ENCODE measurements around the gene CNN1. TPM values are rescaled to one million over a fixed set of nuclear protein-coding genes. Genes with fewer than 3 reads are reported as not detected.
"Not testable (repeated sequence)": the region's sequence is repeated elsewhere in the genome, so short reads cannot be mapped to it uniquely, and the experiment has no call there.

CNN1 gene
- total and polyA plus RNA-seq, 5 experiments from 2014 or later = not detected

GRCh38 chr19:11597202-11598102 lies 58.8 kb downstream of the CNN1 start, which contains the start of gene ZNF627:
Gene ZNF627 (plus strand): TSS chr19:11597483. CDS start chr19:11597628, 145 bp downstream.
- DNase-seq (peak; percentile 90 to 99 (median 98)), ATAC-seq (peak; percentile 96 to 98)
- peaks cover 0 to under 1% (median 0%) of the 10 kb centered on the region in 9 donors for H3K9me3 Mint-ChIP-seq
- POLR2A ChIA-PET = interaction anchor here (0.6 to 1.5 kb wide), 13 partner anchors 11 to 1194 kb away, joined by 3 to 15 read pairs (median 3); partner anchors contain the start of genes ECSIT, ELOF1, SWSAP1 and ZNF441
- H3K27me3 Mint-ChIP-seq = no peaks in the 10 kb centered on the region
- H3K36me3 Mint-ChIP-seq = peaks cover 0 to 3% (median 3%) of the 10 kb centered on the region in 3 donors
- peaks cover 12 to 44% (median 26%) of the 10 kb centered on the region in 4 donors for H3K4me1 Mint-ChIP-seq
- H3K4me3 Mint-ChIP-seq = peak within 1 kb of the TSS; percentile 82 to 96 (median 90)
- peak within 1 kb of the TSS; percentile 75 to 96 (median 94) for H3K27ac Mint-ChIP-seq

DNA sequence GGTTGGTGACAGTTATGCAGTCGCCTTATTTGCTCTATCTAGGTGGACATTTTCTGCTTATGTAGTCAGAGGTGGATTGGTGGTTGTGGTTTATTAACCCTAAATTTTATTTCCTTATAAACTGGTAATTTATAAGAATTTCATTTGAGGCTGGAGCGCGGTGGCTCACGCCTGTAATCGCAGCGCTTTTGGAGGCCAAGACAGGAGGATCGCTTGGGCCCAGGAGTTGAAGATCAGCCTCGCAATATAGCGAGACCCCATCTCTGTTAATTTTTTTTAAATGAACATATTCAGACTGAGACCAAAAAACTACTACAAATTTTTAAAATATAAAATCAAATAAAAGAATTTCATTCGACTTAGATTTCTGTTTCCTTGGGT lies 59.4 kb downstream of the CNN1 start:
- Mint-ChIP-seq H3K27me3 (no peaks in the 10 kb centered on the region), H3K27ac (peak overlapping the region; percentile 66 to 95 (median 92)), H3K36me3 (peaks cover 0 to 8% (median 5%) of the 10 kb centered on the region in 3 donors), H3K4me3 (peak overlapping the region; percentile 82 to 96 (median 90)), H3K4me1 (peaks cover 15 to 46% (median 30%) of the 10 kb centered on the region in 4 donors), H3K9me3 (peaks cover 0 to 3% (median 0%) of the 10 kb centered on the region in 9 donors)
- POLR2A ChIA-PET = interaction anchor here (0.7 to 1.5 kb wide), 7 partner anchors 11 to 224 kb away, joined by 3 to 6 read pairs (median 3); partner anchors contain the start of genes ECSIT, ELOF1, SWSAP1 and ZNF441
- ATAC-seq = no peak
- DNase-seq = no peak

GRCh38 chr19:11598746-11599145 lies 60.1 kb downstream of the CNN1 start:
- Mint-ChIP-seq H3K9me3 (peaks cover 0 to 3% (median 0%) of the 10 kb centered on the region in 9 donors), H3K27me3 (no peaks in the 10 kb centered on the region), H3K4me3 (peak overlapping the region; percentile 49 to 92 (median 76)), H3K36me3 (peaks cover 0 to 11% (median 8%) of the 10 kb centered on the region in 3 donors), H3K4me1 (peaks cover 15 to 46% (median 30%) of the 10 kb centered on the region in 4 donors), H3K27ac (peak overlapping the region in 9 of 10 donors; percentile 3 to 95 (median 63))
- POLR2A ChIA-PET = no interaction called here
- ATAC-seq (no peak), DNase-seq (no peak)

GRCh38 chr19:11599704-11600103 lies 61.1 kb downstream of the CNN1 start:
- POLR2A ChIA-PET = not testable (repeated sequence)

More at GRCh38 chr19:11599704-11600103, 61.1 kb downstream of the CNN1 start:
- H3K36me3 Mint-ChIP-seq = peaks cover 3 to 20% (median 17%) of the 10 kb centered on the region in 3 donors
- not testable (repeated sequence) for ATAC-seq, DNase-seq, H3K9me3 Mint-ChIP-seq, H3K27me3 Mint-ChIP-seq
- H3K27ac Mint-ChIP-seq = peak overlapping the region in 2 of 10 donors; percentile 27 to 41
- peak overlapping the region in 1 of 10 donors; percentile 45 for H3K4me3 Mint-ChIP-seq
- peaks cover 15 to 48% (median 30%) of the 10 kb centered on the region in 4 donors for H3K4me1 Mint-ChIP-seq

Small RNAs within 50 kb of the gene (microRNA-seq; reads per million reads assigned to microRNA genes)
- not detected for gene MIR7974 (ENCODE audit: borderline microRNAs expressed)

Other genes starting within 250 kb of the CNN1 start
- gene TSPAN16, start 242.7 kb upstream of the CNN1 start, total RNA-seq = not detected
- not detected for gene TSPAN16, start 242.7 kb upstream of the CNN1 start, polyA plus RNA-seq
- gene RAB3D, start 199.2 kb upstream of the CNN1 start, total RNA-seq = 1 to 10 TPM; 4.5 to 4.9 TPM
- gene RAB3D, start 199.2 kb upstream of the CNN1 start, polyA plus RNA-seq = 1 to 10 TPM in 1 of 3 donors, under 1 TPM in 2; 0.80 to 1.4 (median 0.89) TPM
- gene TMEM205, start 192.6 kb upstream of the CNN1 start, total RNA-seq = 10 to 100 TPM; 22.9 to 25.8 TPM
- 10 to 100 TPM; 56.6 to 76.1 (median 66.8) TPM for gene TMEM205, start 192.6 kb upstream of the CNN1 start, polyA plus RNA-seq
- 10 to 100 TPM; 59.9 to 61.6 TPM for gene CCDC159, start 192.3 kb upstream of the CNN1 start, total RNA-seq
- gene CCDC159, start 192.3 kb upstream of the CNN1 start, polyA plus RNA-seq = 10 to 100 TPM; 13.7 to 16.8 (median 15.0) TPM
- gene PLPPR2, start 183.4 kb upstream of the CNN1 start, total RNA-seq = 1 to 10 TPM; 8.4 to 8.7 TPM
- gene PLPPR2, start 183.4 kb upstream of the CNN1 start, polyA plus RNA-seq = under 1 TPM; 0.22 to 0.33 (median 0.30) TPM
- gene SWSAP1, start 164.2 kb upstream of the CNN1 start, total RNA-seq = 1 to 10 TPM; 5.6 to 5.7 TPM
- gene SWSAP1, start 164.2 kb upstream of the CNN1 start, polyA plus RNA-seq = 1 to 10 TPM; 4.3 to 5.8 (median 4.7) TPM
- gene EPOR, start 154.5 kb upstream of the CNN1 start, total RNA-seq = 1 to 10 TPM; 5.1 to 6.2 TPM
- gene EPOR, start 154.5 kb upstream of the CNN1 start, polyA plus RNA-seq = 1 to 10 TPM; 5.1 to 6.9 (median 5.9) TPM
- gene RGL3, start 119.5 kb upstream of the CNN1 start, total RNA-seq = not detected
- gene RGL3, start 119.5 kb upstream of the CNN1 start, polyA plus RNA-seq = not detected
- gene ODAD3, start 103.7 kb upstream of the CNN1 start, total RNA-seq = not detected
- gene ODAD3, start 103.7 kb upstream of the CNN1 start, polyA plus RNA-seq = not detected
- gene PRKCSH, start 103.2 kb upstream of the CNN1 start, total RNA-seq = 100 to 1,000 TPM; 252 to 262 TPM
- gene PRKCSH, start 103.2 kb upstream of the CNN1 start, polyA plus RNA-seq = 10 to 100 TPM; 23.5 to 58.7 (median 28.0) TPM
- gene ELAVL3, start 57.8 kb upstream of the CNN1 start, total RNA-seq = not detected
- gene ELAVL3, start 57.8 kb upstream of the CNN1 start, polyA plus RNA-seq = not detected
- 10 to 100 TPM; 15.3 to 18.1 TPM for gene ZNF653, start 33.0 kb upstream of the CNN1 start, total RNA-seq
- gene ZNF653, start 33.0 kb upstream of the CNN1 start, polyA plus RNA-seq = 1 to 10 TPM; 1.4 to 2.9 (median 1.7) TPM
- gene ECSIT, start 9.7 kb upstream of the CNN1 start, total RNA-seq = 10 to 100 TPM; 47.1 to 50.8 TPM
- 10 to 100 TPM; 34.3 to 40.1 (median 35.4) TPM for gene ECSIT, start 9.7 kb upstream of the CNN1 start, polyA plus RNA-seq
- gene ELOF1, start 20.4 kb downstream of the CNN1 start, total RNA-seq = 10 to 100 TPM; 41.0 to 42.8 TPM
- gene ELOF1, start 20.4 kb downstream of the CNN1 start, polyA plus RNA-seq = 10 to 100 TPM; 71.4 to 91.0 (median 90.6) TPM
- 10 to 100 TPM; 13.8 to 14.8 TPM for gene ACP5, start 38.8 kb downstream of the CNN1 start, total RNA-seq
- 10 to 100 TPM in 2 of 3 donors, 1 to 10 TPM in 1; 8.4 to 14.2 (median 12.0) TPM for gene ACP5, start 38.8 kb downstream of the CNN1 start, polyA plus RNA-seq
- gene ZNF627, start 58.6 kb downstream of the CNN1 start, total RNA-seq = 10 to 100 TPM; 17.3 to 17.5 TPM
- 10 to 100 TPM in 1 of 3 donors, 1 to 10 TPM in 2; 7.7 to 11.9 (median 7.9) TPM for gene ZNF627, start 58.6 kb downstream of the CNN1 start, polyA plus RNA-seq
- gene ZNF823, start 200.1 kb downstream of the CNN1 start, total RNA-seq = 1 to 10 TPM; 7.2 to 7.3 TPM
- gene ZNF823, start 200.1 kb downstream of the CNN1 start, polyA plus RNA-seq = 1 to 10 TPM; 2.0 to 3.2 (median 2.8) TPM
- 10 to 100 TPM; 32.7 to 33.7 TPM for gene ZNF441, start 228.1 kb downstream of the CNN1 start, total RNA-seq
- gene ZNF441, start 228.1 kb downstream of the CNN1 start, polyA plus RNA-seq = 1 to 10 TPM; 3.6 to 7.0 (median 5.5) TPM